ENCODE data around the gene SPG21. TPM values are rescaled to one million over a fixed set of nuclear protein-coding genes. Genes with fewer than 3 reads are reported as not detected.

SPG21 gene
- total and polyA plus RNA-seq, 2 of the 13 experiments (the other 11 are each of a cell fraction or from before 2014, with no cell fraction given), result 36.7 to 42.4 TPM

GRCh38 chr15:64989416-64990167 is at the start of gene SPG21 (continued):
- TF ChIP-seq ZC3H13 (CRISPR knock-in tag; IDR thresholded peaks at IDR 0.05), result peak; percentile 73; the same call in 1 of the 2 replicates
- TF ChIP-seq KAT7 (CRISPR knock-in tag; IDR thresholded peaks at IDR 0.05; ENCODE audit: borderline replicate concordance), result peak; percentile 69; the same call in 1 of the 2 replicates
- no peak for TF ChIP-seq THYN1 (CRISPR knock-in tag; IDR thresholded peaks at IDR 0.05; ENCODE audit: borderline replicate concordance, low read depth)
- TF ChIP-seq TP53 (CRISPR knock-in tag; conservative IDR thresholded peaks at IDR 0.05), result no peak
- TF ChIP-seq HOXA3 (CRISPR knock-in tag; IDR thresholded peaks at IDR 0.05), result peak; percentile 70
- TF ChIP-seq ARID5B (CRISPR knock-in tag; IDR thresholded peaks at IDR 0.05), result peak; percentile 46; the same call in 1 of the 2 replicates
- peak; percentile 90; the same call in 1 of the 2 replicates for TF ChIP-seq ZNF468 (CRISPR knock-in tag; IDR thresholded peaks at IDR 0.05)
- 0 out of 2 replicates have a peak, but pooled peaks have one; percentile 40 for TF ChIP-seq ZFP36L1 (CRISPR knock-in tag; IDR thresholded peaks at IDR 0.05)
- peak; percentile 82 for TF ChIP-seq PHF8 (CRISPR knock-in tag; IDR thresholded peaks at IDR 0.05)
- TF ChIP-seq ZNF792 (CRISPR knock-in tag; IDR thresholded peaks at IDR 0.05), result peak; percentile 18; the same call in 1 of the 2 replicates
- TF ChIP-seq SYNCRIP (IDR thresholded peaks at IDR 0.05; ENCODE audit: insufficient read depth, low read depth, low read length), result no peak
- peak; percentile 71; the same call in 1 of the 2 replicates for TF ChIP-seq MLXIP (CRISPR knock-in tag; IDR thresholded peaks at IDR 0.05; ENCODE audit: borderline replicate concordance)
- TF ChIP-seq ZNF18 (CRISPR knock-in tag; IDR thresholded peaks at IDR 0.05; ENCODE audit: insufficient replicate concordance), result peak; percentile 77
- TF ChIP-seq ZNF83 (CRISPR knock-in tag; IDR thresholded peaks at IDR 0.05; ENCODE audit: borderline replicate concordance), result peak; percentile 67; the same call in 1 of the 2 replicates
- no peak for TF ChIP-seq ZNF260 (CRISPR knock-in tag; IDR thresholded peaks at IDR 0.05; ENCODE audit: borderline replicate concordance, low read depth)
- TF ChIP-seq SAP130 (CRISPR knock-in tag; IDR thresholded peaks at IDR 0.05; ENCODE audit: low read depth), result peak; percentile 95
- TF ChIP-seq ZNF276 (CRISPR knock-in tag; IDR thresholded peaks at IDR 0.05; ENCODE audit: low read depth), result no peak
- TF ChIP-seq DNMT1 (CRISPR knock-in tag; IDR thresholded peaks at IDR 0.05), result peak; percentile 46; the same call in 1 of the 2 replicates
